ENCODE data around the gene KLHL14. TPM values are rescaled to one million over a fixed set of nuclear protein-coding genes. Genes with fewer than 3 reads are reported as not detected.

KLHL14 gene
- total RNA-seq, 1 experiment from 2014 or later: not detected

GRCh38 chr18:32771169-32771751, 1.6 kb downstream of the KLHL14 start:
- TF ChIP-seq SIN3A (IDR thresholded peaks at IDR 0.05; ENCODE audit: low read depth) (no peak), JUND (IDR thresholded peaks at IDR 0.05) (no peak), SRF (IDR thresholded peaks at IDR 0.05; ENCODE audit: low read depth) (no peak), ELF1 (IDR thresholded peaks at IDR 0.05; ENCODE audit: borderline replicate concordance, low read depth) (no peak), POLR2A (IDR thresholded peaks at IDR 0.05; ENCODE audit: borderline replicate concordance, extremely low read depth, insufficient read depth, insufficient read length) (no peak), CEBPB (IDR thresholded peaks at IDR 0.05; ENCODE audit: low read depth) (no peak), YY1 (IDR thresholded peaks at IDR 0.05; ENCODE audit: extremely low read depth, insufficient replicate concordance, low read depth, low read length) (no peak), TCF7L2 (IDR thresholded peaks at IDR 0.05; ENCODE audit: borderline replicate concordance, extremely low read depth, insufficient read depth, insufficient read length) (no peak), REST (IDR thresholded peaks at IDR 0.05; ENCODE audit: low read depth) (no peak), ZBTB33 (IDR thresholded peaks at IDR 0.05; ENCODE audit: extremely low read depth, insufficient replicate concordance, low read length) (no peak), RAD21 (IDR thresholded peaks at IDR 0.05; ENCODE audit: low read depth) (no peak), SP1 (IDR thresholded peaks at IDR 0.05; ENCODE audit: low read depth) (no peak), ZNF274 (IDR thresholded peaks at IDR 0.05; ENCODE audit: low read depth, low read length) (no peak), MAX (IDR thresholded peaks at IDR 0.05) (no peak), ZFX (IDR thresholded peaks at IDR 0.05) (no peak), EGR1 (IDR thresholded peaks at IDR 0.05; ENCODE audit: low read depth) (no peak), CBX3 (IDR thresholded peaks at IDR 0.05; ENCODE audit: low read depth) (no peak), EZH2phosphoT487 (IDR thresholded peaks at IDR 0.05; ENCODE audit: borderline replicate concordance) (no peak), FOSL1 (IDR thresholded peaks at IDR 0.05; ENCODE audit: low read depth) (no peak)
- Histone ChIP-seq H3K4me3 (replicated peaks in 1 of 2; ENCODE audit: low read depth in 1 of 2, low read length in 2 of 2) (no peak overlapping the region), H3K27me3 (ENCODE audit: insufficient read depth, low read length) (no peaks in the 10 kb centered on the region), H3K4me1 (ENCODE audit: control insufficient read depth in 1 of 2, insufficient read depth in 2 of 2, low read length in 2 of 2) (no peaks in the 10 kb centered on the region), H3K4me2 (ENCODE audit: low read length) (no peak overlapping the region), H3K9ac (ENCODE audit: low read length) (no peak overlapping the region), H4K20me1 (ENCODE audit: insufficient read depth) (no peaks in the 10 kb centered on the region), H3K27ac (ENCODE audit: low read depth, low read length) (no peak overlapping the region), H3K79me2 (ENCODE audit: insufficient read depth, low read length) (no peaks in the 10 kb centered on the region), H3K9me3 (ENCODE audit: control insufficient read depth in 1 of 2, insufficient read depth in 1 of 2, low read depth in 1 of 2, low read length in 2 of 2) (no peaks in the 10 kb centered on the region), H2AFZ (ENCODE audit: low read depth, low read length, poor library complexity, severe bottlenecking) (no peak overlapping the region), H3K36me3 (ENCODE audit: control insufficient read depth in 1 of 2, insufficient read depth in 2 of 2, low read length in 2 of 2) (no peaks in the 10 kb centered on the region), H3K9me2 (ENCODE audit: insufficient read depth) (no peaks in the 10 kb centered on the region)
- DNase-seq (ENCODE audit: low read depth, low spot score) (no peak), ATAC-seq (no peak)
- ChIA-PET RAD21 (ENCODE audit: low non-redundant PET in 1 of 2, low total read pairs in 2 of 2, uncharacterized antibody in 2 of 2, unreplicated experiment in 2 of 2) (no interaction called here), CTCF (no interaction called here), POLR2A (no interaction called here)
- intact Hi-C loops (cut with micrococcal nuclease): no loop called here
- BruUV-seq (replicated peaks): no TSS peak
